Lower leg skin (tissue), 4 donors: ENCODE data around the gene LEFTY1. TPM values are rescaled to one million over a fixed set of nuclear protein-coding genes. Genes with fewer than 3 reads are reported as not detected.
"Not testable (repeated sequence)": the region's sequence is repeated elsewhere in the genome, so short reads cannot be mapped to it uniquely, and the experiment has no call there.

Experiments used
- DNase-seq, 2 donors: peaks; one replicate each; pipeline ENCODE4 v3.0.0-alpha.2; 2019; ENCODE audit warnings: low spot score in 2 of 2
- H3K4me3 ChIP-seq: fragments of 200-600 bp; sonication (generic); 2 replicates; pipeline ENCODE4 v1.5.1; 2017; ENCODE audit warnings: mild to moderate bottlenecking, low read depth; ENCODE audit not compliant: poor library complexity, severe bottlenecking
- POLR2A ChIP-seq, 2 donors: fragments of 450-650 bp; IDR thresholded peaks; one replicate each; pipeline ENCODE4 v1.6.1; 2016 to 2017; ENCODE audit warnings: antibody characterized with exemption in 2 of 2, mild to moderate bottlenecking in 1 of 2, moderate library complexity in 1 of 2
- WGBS, 2 donors: methylation state at CpG; one replicate each; pipeline ENCODE4 v1.1.5; 2018; 5-methylcytosine and 5-hydroxymethylcytosine counted together
- intact Hi-C: fragments of 100-400 bp; cut with DNase I; formaldehyde crosslinking; loops from one replicate; pipeline ENCODE4 v1.15.0; 2023; ENCODE audit warnings: low total_unique reads
- microRNA-seq, 2 donors: library from miRNA; unstranded; fragments of <30 nt; microRNA quantifications; one replicate each; pipeline ENCODE4, GENCODE V29; 2016; ENCODE audit warnings: borderline replicate concordance in 2 of 2, borderline number of aligned reads in 1 of 2
- total RNA-seq, 4 donors: library from RNA; depleted of rRNA; stranded (reverse); fragments of >200 nt; gene quantifications; one replicate each; pipeline ENCODE4 v1.1.0, GENCODE V29; 2016
- TF ChIP-seq, protein P1 (sequence below), 3 donors: fragments of 450-650 bp; IDR thresholded peaks; one replicate each; pipeline ENCODE4 v1.5.1; 2016; ENCODE audit warnings: antibody characterized with exemption in 3 of 3, mild to moderate bottlenecking in 3 of 3, moderate library complexity in 2 of 3

The LEFTY1 gene
- total RNA-seq, 4 donors from 2014 or later: 0.19 to 1.2 (median 0.39) TPM; not detected in 1

DNA sequence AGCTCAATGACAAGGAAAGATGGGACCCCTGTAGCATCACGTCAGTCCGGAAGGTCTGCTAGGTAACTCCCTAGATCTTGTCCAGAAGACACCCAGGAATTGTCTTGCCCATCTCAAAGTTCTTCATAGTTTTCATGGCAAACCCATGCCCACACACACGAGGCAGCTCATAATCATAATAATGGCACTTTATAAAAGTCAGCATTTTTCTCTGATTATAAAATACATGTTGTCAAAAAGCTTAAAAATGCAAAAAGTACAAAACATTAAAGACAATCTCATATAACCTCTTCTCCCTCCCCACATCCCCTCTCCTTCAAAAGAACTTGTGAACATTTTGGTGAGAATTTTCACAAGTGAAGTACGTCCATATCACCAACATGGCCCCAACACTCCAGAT is 48.2 kb downstream of the LEFTY1 start:
- intact Hi-C loops: no loop called here
- 92 to 93% methylated on average over 4 of the region's 4 CpGs for WGBS, 2 donors

DNA sequence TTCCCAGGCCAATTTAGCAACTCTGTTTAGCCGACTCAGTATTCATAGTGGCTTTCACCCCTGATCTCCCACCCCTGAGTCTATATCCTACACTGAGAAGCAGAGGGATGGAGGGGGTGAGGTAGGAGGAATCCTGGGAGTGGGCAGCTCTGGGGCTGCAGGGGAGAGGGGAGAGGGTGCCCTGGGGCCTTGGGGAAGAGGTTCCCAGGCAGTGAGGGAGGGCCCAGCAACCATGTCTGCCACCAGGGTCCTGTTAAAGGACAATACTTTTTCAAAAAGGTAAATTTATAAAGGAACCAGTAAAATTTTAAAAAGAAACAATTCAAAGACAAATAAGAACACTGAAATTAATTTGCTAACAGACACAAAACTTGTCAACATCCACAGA is 48.7 kb downstream of the LEFTY1 start:
- WGBS, 2 donors: 94 to 100% methylated on average over 1 of the region's 1 CpG
- TF ChIP-seq POLR2A (IDR thresholded peaks at IDR 0.05): no peak
- TF ChIP-seq, protein P1, sequence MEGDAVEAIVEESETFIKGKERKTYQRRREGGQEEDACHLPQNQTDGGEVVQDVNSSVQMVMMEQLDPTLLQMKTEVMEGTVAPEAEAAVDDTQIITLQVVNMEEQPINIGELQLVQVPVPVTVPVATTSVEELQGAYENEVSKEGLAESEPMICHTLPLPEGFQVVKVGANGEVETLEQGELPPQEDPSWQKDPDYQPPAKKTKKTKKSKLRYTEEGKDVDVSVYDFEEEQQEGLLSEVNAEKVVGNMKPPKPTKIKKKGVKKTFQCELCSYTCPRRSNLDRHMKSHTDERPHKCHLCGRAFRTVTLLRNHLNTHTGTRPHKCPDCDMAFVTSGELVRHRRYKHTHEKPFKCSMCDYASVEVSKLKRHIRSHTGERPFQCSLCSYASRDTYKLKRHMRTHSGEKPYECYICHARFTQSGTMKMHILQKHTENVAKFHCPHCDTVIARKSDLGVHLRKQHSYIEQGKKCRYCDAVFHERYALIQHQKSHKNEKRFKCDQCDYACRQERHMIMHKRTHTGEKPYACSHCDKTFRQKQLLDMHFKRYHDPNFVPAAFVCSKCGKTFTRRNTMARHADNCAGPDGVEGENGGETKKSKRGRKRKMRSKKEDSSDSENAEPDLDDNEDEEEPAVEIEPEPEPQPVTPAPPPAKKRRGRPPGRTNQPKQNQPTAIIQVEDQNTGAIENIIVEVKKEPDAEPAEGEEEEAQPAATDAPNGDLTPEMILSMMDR (IDR thresholded peaks at IDR 0.05): no peak
- no peak overlapping the region for H3K4me3 ChIP-seq
- intact Hi-C loops: no loop called here
- DNase-seq: no peak

More for the DNA sequence above, 48.2 kb downstream of the LEFTY1 start:
- H3K4me3 ChIP-seq: no peak overlapping the region
- no peak for TF ChIP-seq POLR2A (IDR thresholded peaks at IDR 0.05)
- TF ChIP-seq, protein P1 (IDR thresholded peaks at IDR 0.05): no peak
- DNase-seq: no peak

DNA sequence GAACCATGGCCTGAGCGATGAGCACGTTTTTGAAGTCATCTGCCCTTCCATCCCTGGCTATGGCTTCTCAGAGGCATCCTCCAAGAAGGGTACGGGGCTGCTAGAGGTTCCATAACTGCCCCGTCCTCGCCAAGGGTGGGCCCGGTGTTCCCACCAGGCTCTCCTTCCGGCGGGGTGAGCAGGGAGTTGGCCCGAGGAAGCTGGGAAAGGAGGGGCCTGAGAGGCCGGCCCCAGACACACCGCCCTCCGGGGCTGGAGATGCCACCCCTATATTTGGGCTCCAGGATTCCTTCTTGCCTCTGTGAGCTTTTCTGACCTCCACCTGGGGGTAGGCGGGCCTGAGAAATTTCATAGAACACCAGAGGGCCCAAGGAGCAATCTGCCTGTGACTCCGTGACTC is 50.2 kb downstream of the LEFTY1 start:
- intact Hi-C loops: no loop called here
- no peak for TF ChIP-seq POLR2A (IDR thresholded peaks at IDR 0.05)
- TF ChIP-seq, protein P1 (IDR thresholded peaks at IDR 0.05): no peak
- no peak overlapping the region for H3K4me3 ChIP-seq
- no peak for DNase-seq
- 87 to 89% methylated on average over 10 to 13 of the region's 14 CpGs for WGBS, 2 donors

DNA sequence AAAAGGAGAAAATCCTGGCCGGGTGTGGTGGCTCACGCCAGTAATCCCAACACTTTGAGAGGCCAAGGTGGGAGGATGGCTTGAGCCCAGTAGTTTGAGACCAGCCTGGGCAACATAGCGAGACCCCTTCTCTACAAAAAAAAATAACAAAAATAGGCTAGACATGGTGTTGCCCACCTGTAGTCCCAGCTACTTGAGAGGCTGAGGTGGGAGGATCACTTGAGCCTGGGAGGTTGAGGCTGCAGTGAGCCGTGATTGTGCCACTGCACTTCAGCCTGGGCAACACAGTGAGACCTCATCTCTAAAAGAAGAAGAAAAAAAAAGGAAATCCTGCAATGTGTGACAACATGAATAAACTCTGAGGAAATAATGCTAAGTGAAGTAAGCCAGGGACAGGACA is 52.6 kb downstream of the LEFTY1 start:
- H3K4me3 ChIP-seq, intact Hi-C loops, DNase-seq: not testable (repeated sequence)
- 79 to 85% methylated on average over 4 of the region's 4 CpGs for WGBS, 2 donors

Small RNA genes lying within 50 kb of the gene (microRNA-seq; reads per million reads assigned to microRNA genes)
- gene MIR6741: 0.68 to 1.1 reads per million in 2 donors

Other genes starting within 250 kb of the LEFTY1 start
- 10 to 100 TPM; 32.5 to 37.4 (median 35.2) TPM for gene ENAH, start 236.0 kb downstream of the LEFTY1 start, total RNA-seq
- 100 to 1,000 TPM; 117 to 191 (median 154) TPM for gene SRP9, start 111.3 kb downstream of the LEFTY1 start, total RNA-seq
- 10 to 100 TPM; 42.9 to 62.7 (median 56.8) TPM for gene EPHX1, start 79.0 kb downstream of the LEFTY1 start, total RNA-seq
- 10 to 100 TPM; 29.1 to 49.1 (median 42.9) TPM for gene TMEM63A, start 6.8 kb downstream of the LEFTY1 start, total RNA-seq
- gene PYCR2, start 35.1 kb upstream of the LEFTY1 start, total RNA-seq: 10 to 100 TPM; 35.4 to 43.1 (median 37.9) TPM
- gene LEFTY2, start 52.1 kb upstream of the LEFTY1 start, total RNA-seq: under 1 TPM in 2 of 4 donors, not detected in 2; 0.16 to 0.86 TPM
- gene SDE2, start 110.2 kb upstream of the LEFTY1 start, total RNA-seq: 10 to 100 TPM; 26.2 to 32.7 (median 30.9) TPM
- 100 to 1,000 TPM; 304 to 569 (median 410) TPM for gene H3-3A, start 173.6 kb upstream of the LEFTY1 start, total RNA-seq